ENCODE data around the gene MLPH. TPM values are rescaled to one million over a fixed set of nuclear protein-coding genes. Genes with fewer than 3 reads are reported as not detected.

Gene MLPH
- total and polyA plus RNA-seq, 9 of the 15 experiments (the other 6 are each of a cell fraction or from before 2014, with no cell fraction given): 0.22 TPM; not detected in 8

GRCh38 chr2:237465515-237466148 lies 21.4 kb upstream of the MLPH start (continued):
- TF ChIP-seq HNRNPH1 (optimal IDR thresholded peaks at IDR 0.05; ENCODE audit: low read depth, low read length): no peak
- 0 out of 2 replicates have a peak, but pooled peaks have one; percentile 35 for TF ChIP-seq ZKSCAN8 (CRISPR knock-in tag; IDR thresholded peaks at IDR 0.05)
- TF ChIP-seq ELF2 (CRISPR knock-in tag; IDR thresholded peaks at IDR 0.05): no peak
- no peak for TF ChIP-seq SNRNP70 (optimal IDR thresholded peaks at IDR 0.05; ENCODE audit: low read depth, low read length)
- TF ChIP-seq RBM34 (IDR thresholded peaks at IDR 0.05; ENCODE audit: borderline replicate concordance, insufficient read depth, low read length): no peak
- no peak for TF ChIP-seq KHSRP (IDR thresholded peaks at IDR 0.05)
- TF ChIP-seq ZNF639 (CRISPR knock-in tag; conservative IDR thresholded peaks at IDR 0.05 in 1 of 2, IDR thresholded peaks at IDR 0.05 in 1 of 2): peak in 1 of 2 experiments; percentile 48; a peak in 1 of 4 replicates
- no peak for TF ChIP-seq FOXJ2 (tag; IDR thresholded peaks at IDR 0.05)
- no peak for TF ChIP-seq TRIM28 (IDR thresholded peaks at IDR 0.05)
- TF ChIP-seq IRF2 (CRISPR knock-in tag; IDR thresholded peaks at IDR 0.05): no peak
- no peak for TF ChIP-seq NR2C2 (CRISPR knock-in tag; IDR thresholded peaks at IDR 0.05)
- TF ChIP-seq NR2C2 (tag; IDR thresholded peaks at IDR 0.05): peak; percentile 68; the same call in 1 of the 2 replicates
- no peak for TF ChIP-seq USF2 (CRISPR knock-in tag; IDR thresholded peaks at IDR 0.05)
- TF ChIP-seq CREB1 (IDR thresholded peaks at IDR 0.05): no peak
- TF ChIP-seq CREB1 (CRISPR knock-in tag; IDR thresholded peaks at IDR 0.05): no peak
- peak; percentile 93 for TF ChIP-seq JUND (IDR thresholded peaks at IDR 0.05; ENCODE audit: borderline replicate concordance, low read depth, low read length)
- peak; percentile 64; the same call in 1 of the 3 replicates for TF ChIP-seq JUND (tag; IDR thresholded peaks at IDR 0.05; ENCODE audit: borderline replicate concordance, low read depth, low read length)
- no peak for TF ChIP-seq ZNF518B (CRISPR knock-in tag; IDR thresholded peaks at IDR 0.05)
- no peak for TF ChIP-seq SPI1 (IDR thresholded peaks at IDR 0.05; ENCODE audit: borderline replicate concordance, low read depth, low read length)
- TF ChIP-seq HMGXB4 (CRISPR knock-in tag; IDR thresholded peaks at IDR 0.05): no peak

Data from K562 (cell line).